ENCODE data around the gene ADGRD1.
"Not testable (repeated sequence)": the region's sequence is repeated elsewhere in the genome, so short reads cannot be mapped to it uniquely, and the experiment has no call there.

The ADGRD1 gene

GRCh38 chr12:130953771-130954543, at the start of gene ADGRD1:
TSS of gene ADGRD1 (plus strand) at chr12:130953907. CDS start at chr12:130954466, 559 bp downstream.
- DNase-seq = no peak

DNA sequence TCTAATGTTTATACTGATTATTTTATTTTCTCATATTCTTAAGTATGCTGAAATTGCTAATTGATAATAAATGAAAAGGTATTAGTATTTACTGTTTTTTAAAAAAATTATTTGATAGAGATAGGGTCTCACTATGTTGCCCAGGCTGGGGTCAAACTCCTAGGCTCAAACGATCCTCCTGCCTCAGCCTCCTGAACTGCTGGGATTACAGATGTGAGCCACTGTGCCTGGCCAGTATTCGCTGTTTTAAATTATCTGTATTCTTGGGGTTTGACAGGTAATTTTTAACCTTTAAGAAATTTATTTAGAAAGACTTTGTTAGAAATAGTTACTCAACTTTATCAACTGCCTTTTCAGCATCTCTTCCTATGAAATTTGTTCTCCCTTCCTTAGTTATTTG, 49.6 kb upstream of the ADGRD1 start:
- no peak for DNase-seq

GRCh38 chr12:130904936-130905455, 48.7 kb upstream of the ADGRD1 start:
- DNase-seq = not testable (repeated sequence)

- no peak for DNase-seq
Observed at GRCh38 chr12:130909111-130909510, 44.6 kb upstream of the ADGRD1 start.

GRCh38 chr12:130911193-130911592, 42.5 kb upstream of the ADGRD1 start:
- DNase-seq = no peak

DNA sequence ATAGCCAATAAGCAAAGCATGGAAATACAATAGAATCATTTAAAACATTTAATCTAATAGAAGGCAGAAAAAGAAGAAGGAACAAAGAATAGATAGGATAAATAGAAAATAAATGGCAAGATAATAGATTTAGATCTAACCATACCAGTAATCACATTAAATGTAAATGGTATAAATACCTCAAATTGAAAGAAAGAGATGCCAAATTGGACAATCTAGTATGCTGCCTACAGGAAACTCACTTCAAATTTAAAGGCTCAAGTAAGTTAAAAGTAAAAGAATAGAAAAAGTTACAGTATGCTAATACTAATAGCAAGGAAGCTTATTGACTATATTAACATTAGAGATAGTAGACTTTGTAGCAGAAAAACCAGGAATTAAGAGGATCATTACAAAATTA, 41.8 kb upstream of the ADGRD1 start:
- DNase-seq = no peak

GRCh38 chr12:130916241-130916911, 37.3 kb upstream of the ADGRD1 start:
- DNase-seq = peak; percentile 45

GRCh38 chr12:130917607-130918006, 36.1 kb upstream of the ADGRD1 start:
- no peak for DNase-seq

DNA sequence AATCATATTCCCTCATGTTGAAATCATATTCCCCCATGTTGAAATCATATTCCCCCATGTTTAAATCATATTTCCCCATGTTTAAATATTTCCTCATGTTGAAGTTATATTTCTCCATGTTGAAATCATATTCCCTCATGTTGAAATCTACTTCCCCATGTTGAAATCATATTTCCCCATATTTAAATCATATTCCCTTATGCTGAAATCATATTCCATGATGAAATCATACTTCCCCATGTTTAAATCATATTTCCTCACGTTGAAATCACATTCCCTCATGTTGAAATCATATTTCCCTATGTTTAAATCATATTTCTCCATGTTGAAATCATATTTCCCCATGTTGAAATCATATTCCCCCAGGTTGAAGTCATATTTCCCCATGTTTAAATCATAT, 34.6 kb upstream of the ADGRD1 start:
- DNase-seq = no peak

DNA sequence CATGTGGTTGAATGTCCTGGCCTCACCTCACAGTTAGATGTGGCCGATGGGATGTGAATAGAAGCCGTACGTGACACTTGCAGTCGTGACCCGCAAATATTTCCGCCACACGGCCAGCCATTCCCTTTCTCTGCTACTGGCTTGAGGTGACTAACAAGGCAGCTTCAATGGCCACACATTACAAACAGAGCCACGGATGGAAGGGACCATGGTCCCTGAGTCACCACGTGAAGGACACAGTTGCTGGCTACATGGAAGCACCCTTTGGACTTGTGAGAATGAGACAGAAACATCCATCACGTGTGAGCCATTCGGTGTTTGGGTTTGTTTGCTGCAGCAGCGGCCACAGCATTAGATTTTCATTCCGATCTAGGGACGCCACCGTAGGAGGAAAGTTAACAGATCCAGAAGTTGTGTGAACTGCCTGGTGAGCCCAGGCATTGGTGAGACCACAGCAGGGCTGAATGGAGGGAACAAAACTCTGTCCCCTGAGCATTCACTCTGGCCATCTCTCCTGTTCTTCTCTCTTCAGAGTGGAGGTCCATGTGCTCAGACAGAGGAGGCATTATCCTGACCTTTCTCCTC, 33.5 kb upstream of the ADGRD1 start:
- DNase-seq = no peak

DNA sequence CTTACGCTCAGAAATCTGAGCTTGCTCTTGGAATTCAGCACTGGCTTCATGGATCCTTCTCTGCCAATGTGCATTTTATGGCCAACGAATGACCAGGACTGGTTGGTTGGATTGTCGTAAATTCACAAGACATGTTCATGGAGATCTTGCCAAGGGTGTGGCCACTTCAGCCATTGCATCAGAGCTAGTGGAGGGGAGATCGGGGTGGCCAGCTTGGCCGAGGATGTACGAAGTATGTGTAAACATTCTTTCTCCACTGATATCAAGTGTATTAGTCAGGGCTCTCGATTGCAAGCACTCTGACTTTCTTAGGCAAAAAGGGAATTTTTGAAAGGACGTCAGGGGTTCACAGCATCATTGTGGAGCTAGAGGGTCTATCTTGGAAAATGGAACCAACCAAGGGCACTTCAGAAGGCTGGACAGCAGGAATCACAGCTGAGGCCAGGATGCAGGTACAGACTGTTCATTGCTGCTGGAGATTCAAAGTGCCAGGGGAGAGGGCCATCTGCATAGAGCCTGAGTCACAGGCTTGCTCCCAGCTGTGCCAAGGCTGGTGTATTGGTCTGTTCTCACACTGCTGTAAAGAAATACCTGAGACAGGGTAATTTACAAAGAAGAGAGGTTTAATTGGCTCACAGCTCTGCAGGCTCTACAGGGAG, 32.9 kb upstream of the ADGRD1 start:
- no peak for DNase-seq

GRCh38 chr12:130922511-130922953, 31.2 kb upstream of the ADGRD1 start:
- DNase-seq = no peak

DNA sequence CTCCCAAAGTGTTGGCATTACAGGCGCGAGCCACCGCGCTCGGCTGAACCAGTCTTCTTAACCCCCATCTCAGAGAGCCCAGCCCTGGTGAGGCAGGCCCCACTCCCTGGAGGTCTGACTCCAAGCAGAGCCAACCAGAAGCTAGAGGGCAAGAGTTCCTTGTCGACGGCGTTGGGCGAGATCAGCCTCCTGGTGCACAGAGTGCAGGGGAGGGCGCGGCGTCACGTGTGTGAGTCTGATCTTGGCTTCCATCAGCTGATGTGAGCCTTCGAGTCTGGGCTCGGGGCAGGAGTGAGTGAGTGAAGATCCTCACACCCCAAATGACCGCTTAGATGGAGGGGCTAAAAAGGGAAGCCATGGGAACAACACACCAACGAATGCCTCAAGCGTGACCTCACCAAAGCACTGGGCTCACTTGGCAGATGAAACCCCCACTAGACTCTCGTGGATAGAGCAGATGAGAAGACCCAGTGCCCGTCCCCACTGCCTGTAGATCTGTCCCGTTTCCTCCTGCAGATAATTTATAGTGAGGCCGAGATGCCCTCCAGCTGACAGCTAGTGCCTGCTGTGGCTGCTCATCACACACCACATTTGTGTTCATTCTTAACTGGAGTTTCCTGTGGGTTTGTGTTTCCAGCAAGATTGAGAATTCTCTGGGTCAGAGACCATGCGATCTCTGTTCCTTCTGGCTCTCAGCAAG, 28.6 kb upstream of the ADGRD1 start:
- DNase-seq = no peak

DNA sequence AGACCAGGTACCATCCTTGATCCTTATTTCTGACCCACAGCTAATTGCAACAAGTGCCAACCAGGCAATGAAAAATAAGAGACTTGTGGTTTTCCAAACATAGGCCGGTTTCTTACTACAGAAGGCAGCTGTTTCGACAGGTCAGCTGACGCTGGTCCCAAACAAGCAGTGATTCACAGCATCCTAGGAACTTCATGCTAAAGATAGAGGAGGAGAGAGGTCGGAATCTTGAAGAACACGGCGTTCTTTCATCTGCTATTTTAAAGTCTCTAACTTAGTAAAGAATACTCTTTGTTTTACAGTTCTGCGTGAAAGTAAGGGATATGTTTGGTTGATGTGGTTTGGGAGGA, 28.1 kb upstream of the ADGRD1 start:
- no peak for DNase-seq

DNA sequence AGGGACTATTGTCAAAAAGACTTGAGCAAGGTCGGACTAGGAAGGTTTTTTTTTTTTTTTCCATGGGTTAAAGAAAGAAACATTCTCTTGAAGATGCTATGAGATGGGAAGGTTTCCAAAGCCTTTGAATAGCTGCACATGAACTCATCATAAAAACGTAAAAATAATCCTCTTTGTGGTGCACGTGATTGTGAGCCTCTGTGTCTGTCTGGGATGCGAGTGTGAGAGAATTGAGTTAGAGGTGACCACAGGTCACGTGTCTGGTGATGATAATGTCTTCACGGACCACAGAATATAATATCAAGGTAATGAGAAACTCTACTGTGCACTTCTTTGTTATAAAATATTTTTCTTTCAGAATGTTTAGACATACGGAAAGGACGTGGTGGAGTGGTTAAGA, 24.3 kb upstream of the ADGRD1 start:
- no peak for DNase-seq

DNA sequence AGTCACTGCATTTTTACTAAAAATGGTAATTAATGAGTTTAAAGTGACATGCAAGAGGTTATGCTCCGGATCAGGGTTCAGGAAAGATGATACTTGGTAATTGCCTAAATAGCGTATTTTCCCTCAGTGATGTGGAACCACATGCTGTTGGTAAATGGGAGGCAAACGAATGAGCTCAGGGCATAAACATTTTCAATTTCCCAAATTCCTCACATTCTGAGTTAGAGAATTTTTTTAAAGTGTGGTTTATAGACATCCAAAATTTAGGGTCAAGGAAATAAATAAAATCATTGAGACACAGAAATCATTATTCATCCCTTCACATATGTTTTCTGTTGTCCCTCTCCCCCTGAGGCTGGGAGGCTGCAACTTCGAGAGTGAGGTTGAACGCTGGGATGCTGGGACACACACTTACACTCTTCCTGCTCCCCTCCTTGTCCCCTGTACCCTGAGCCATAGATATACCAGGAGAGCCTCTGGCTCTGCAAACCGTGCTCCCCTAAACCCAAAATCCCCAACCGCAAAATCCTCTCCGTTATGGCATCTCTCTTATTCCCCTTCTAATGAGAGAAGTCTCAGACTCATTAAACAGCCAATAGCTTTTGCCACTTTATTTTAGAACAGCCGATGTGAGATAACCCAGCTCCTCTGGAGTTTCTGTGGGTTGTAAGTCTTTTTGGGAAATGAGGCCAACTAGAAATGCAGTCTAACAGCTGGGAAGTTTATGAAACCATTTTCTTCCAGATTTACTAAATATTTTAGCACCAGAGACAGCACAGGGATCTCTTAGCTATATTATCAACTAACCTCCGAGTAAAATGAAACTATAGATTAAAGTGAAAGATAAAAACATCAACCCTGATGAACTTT, 21.4 kb upstream of the ADGRD1 start:
- DNase-seq = no peak

GRCh38 chr12:130933269-130933995, 20.3 kb upstream of the ADGRD1 start:
- DNase-seq = no peak

DNA sequence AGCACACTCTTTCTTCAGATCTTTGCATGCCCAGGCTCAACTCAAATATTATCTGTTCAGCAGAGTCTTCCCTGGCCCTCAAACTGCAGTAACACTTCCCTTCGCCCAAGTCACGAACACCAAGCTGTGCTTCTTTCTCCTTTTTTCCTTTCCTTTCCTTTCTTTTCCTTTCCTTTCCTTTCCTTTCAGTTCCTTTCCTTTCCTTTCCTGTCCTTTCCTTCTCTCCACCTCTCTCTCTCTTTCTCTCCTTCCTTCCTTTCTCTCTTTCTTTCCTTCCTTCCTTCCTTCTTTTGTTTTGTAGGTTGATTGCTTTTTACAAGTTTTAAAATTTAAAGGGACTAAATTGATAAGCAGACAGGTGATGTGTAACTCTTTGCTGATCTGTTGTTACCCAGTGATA, 19.0 kb upstream of the ADGRD1 start:
- no peak for DNase-seq

DNA sequence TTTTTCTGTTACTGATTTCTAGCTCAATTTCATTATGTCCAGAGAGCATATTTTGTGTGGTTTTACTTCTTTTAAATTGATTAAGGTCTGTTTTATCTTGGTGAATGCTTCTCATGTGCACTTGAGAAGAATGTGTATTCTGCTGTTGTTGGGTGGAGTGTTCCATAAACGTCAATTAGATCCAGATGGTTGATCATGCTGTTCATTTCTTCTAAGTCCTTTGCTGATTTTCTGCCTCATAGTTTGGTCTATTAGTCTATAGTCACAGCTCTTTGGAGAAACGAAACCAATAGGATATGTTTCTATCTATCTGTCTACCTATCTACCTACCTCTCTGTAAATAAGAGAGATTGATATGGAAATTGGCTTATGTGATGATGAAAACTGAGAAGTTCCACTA, 17.1 kb upstream of the ADGRD1 start:
- DNase-seq = no peak

DNA sequence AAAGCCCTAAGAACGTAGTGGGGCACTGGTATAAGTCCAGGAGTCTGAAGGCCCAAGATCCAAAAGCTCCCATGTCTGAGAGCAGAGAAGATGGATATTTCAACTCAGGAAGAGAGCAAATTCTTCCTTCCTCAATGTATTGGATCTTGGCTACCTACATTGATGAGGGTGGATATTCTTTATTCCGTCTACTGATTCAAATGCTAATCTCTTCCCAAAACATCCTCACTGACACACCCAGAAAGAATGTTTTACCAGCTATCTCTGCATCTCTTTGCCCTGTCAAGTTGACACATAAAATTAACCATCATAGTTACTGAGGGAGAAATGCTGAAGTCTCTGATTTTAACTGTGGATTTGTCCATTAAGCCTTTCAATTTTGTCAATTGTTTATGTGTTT, 16.6 kb upstream of the ADGRD1 start:
- no peak for DNase-seq

- DNase-seq = not testable (repeated sequence)
Observed at GRCh38 chr12:130937546-130937945, 16.2 kb upstream of the ADGRD1 start.
